ENCODE results near the gene B3GNT8. TPM values are rescaled to one million over a fixed set of nuclear protein-coding genes. Genes with fewer than 3 reads are reported as not detected.

The B3GNT8 gene
- total and polyA plus RNA-seq, 2 of the 8 experiments (the other 6 are each of a cell fraction or from before 2014, with no cell fraction given), result 0.67 to 0.86 TPM

DNA sequence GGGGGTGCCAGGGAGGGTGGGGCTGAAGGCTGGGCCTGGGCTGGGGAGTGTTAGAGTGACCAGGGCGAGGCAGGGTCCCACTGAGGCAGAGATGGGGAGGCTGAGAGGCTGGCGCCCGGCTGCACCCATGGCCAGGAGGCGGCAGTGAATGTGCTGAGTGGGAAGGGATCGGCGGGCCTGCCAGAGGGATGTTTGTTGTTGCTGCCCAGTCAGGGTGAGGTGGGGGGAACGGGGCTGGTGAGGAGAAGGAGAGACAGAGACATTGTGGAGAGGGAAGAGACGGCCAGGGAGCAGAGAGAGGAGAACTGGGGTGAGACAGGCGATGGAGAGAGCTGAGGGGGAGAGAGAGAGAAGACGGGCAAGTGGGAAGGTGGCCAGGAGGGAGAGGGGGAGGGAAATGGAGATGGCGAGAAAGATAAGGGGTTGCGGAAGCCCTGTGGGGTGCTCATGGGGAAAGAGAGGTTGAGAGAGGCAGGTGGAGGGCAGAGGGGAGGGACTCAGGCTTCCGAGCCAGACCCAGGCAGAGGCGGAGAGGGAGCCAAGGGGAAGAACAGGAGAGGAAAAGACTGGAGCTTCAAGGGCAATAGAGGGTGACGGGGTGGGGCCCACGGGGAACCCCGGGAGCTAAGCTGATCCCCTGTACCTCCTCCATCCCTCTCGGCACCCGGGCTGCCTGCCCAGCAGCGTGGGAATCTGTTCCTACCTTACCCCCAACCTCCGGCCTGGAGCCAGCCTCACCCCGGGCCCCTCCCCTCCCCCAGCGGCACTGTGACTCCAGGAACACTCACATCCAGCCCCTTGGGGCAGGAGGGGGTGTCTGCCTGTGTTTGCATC is 690 bp upstream of the B3GNT8 start:
- H3K4ac ChIP-seq (replicated peaks; ENCODE audit: insufficient read length, low read depth, low read length), result peak overlapping the region; percentile 9

More for the DNA sequence above, 690 bp upstream of the B3GNT8 start:
- Histone ChIP-seq H2BK20ac (ENCODE audit: low read length) (no peak overlapping the region), H4K20me1 (replicated peaks in 1 of 2; ENCODE audit: control insufficient read depth in 1 of 2, insufficient read depth in 2 of 2, low read length in 2 of 2) (peaks cover 0 to 14% of the 10 kb centered on the region in 2 experiments), H3K9ac (replicated peaks in 1 of 4; ENCODE audit: extremely low read depth in 1 of 4, low read depth in 3 of 4, low read length in 3 of 4) (peak overlapping the region in 3 of 4 experiments; percentile 20 to 58 (median 51); a peak in 2 of 7 replicates), H4K91ac (replicated peaks; ENCODE audit: insufficient read length, low read length) (peak overlapping the region; percentile 47), H3K79me1 (ENCODE audit: low read depth, low read length) (no peaks in the 10 kb centered on the region), H4K8ac (ENCODE audit: extremely low read depth, insufficient read depth, low read length) (peak overlapping the region; percentile 57; the same call in 1 of the 2 replicates), H3K27ac (ENCODE audit: low read depth, low read length) (0 out of 2 replicates have a peak overlapping the region, but pooled peaks have one; percentile 18), H3K27me3 (replicated peaks in 1 of 4; ENCODE audit: control insufficient read depth in 3 of 4, extremely low read depth in 1 of 4, insufficient read depth in 3 of 4, low read length in 3 of 4) (no peaks in the 10 kb centered on the region), H3K36me3 (ENCODE audit: control insufficient read depth in 2 of 4, insufficient read depth in 4 of 4, low read length in 3 of 4) (peaks cover 8 to 16% (median 14%) of the 10 kb centered on the region in 4 experiments; a peak in 6 of 8 replicates), H2BK12ac (ENCODE audit: low read depth, low read length) (peak overlapping the region; percentile 68; the same call in 1 of the 2 replicates), H2AFZ (ENCODE audit: low read length) (no peak overlapping the region), H3K14ac (ENCODE audit: insufficient read length) (no peak overlapping the region), H3K4me3 (ENCODE audit: extremely low read depth in 1 of 4, insufficient read depth in 2 of 4, low read depth in 3 of 4, low read length in 4 of 4) (peak overlapping the region; percentile 35 to 77 (median 54); a peak in 7 of 8 replicates), H2BK120ac (replicated peaks; ENCODE audit: low read depth, low read length) (no peak overlapping the region), H3K18ac (ENCODE audit: extremely low read depth, low read length) (peak overlapping the region; percentile 32; the same call in 1 of the 2 replicates), H3K23me2 (ENCODE audit: low read depth, low read length) (peaks cover 13% of the 10 kb centered on the region), H3K56ac (replicated peaks; ENCODE audit: insufficient read length, low read depth, low read length) (no peak overlapping the region), H2BK15ac (ENCODE audit: low read length) (peak overlapping the region; percentile 81; the same call in 1 of the 2 replicates), H3K4me1 (replicated peaks in 1 of 4; ENCODE audit: control insufficient read depth in 3 of 4, insufficient read depth in 4 of 4, low read length in 3 of 4) (peaks cover 0 to 18% (median 4%) of the 10 kb centered on the region in 4 experiments; a peak in 5 of 7 replicates), H3K23ac (ENCODE audit: insufficient read length) (no peak overlapping the region), H3K4me2 (ENCODE audit: insufficient read depth in 1 of 2, low read depth in 2 of 2, low read length in 2 of 2) (peak overlapping the region; percentile 84 to 96), H4K5ac (ENCODE audit: insufficient read length, low read depth, low read length) (peak overlapping the region; percentile 1), H3K79me2 (ENCODE audit: control insufficient read depth in 1 of 2, insufficient read depth in 2 of 2, low read length in 2 of 2) (no peaks in the 10 kb centered on the region), H2AK5ac (ENCODE audit: low read depth, low read length) (no peak overlapping the region), H3K9me3 (ENCODE audit: insufficient read depth in 2 of 2, low read depth in 1 of 2, low read length in 1 of 2) (no peaks in the 10 kb centered on the region), H2BK5ac (ENCODE audit: low read depth, low read length) (peak overlapping the region; percentile 56)
- no peak for FAIRE-seq
- ChIA-PET CTCF (ENCODE audit: partially characterized antibody) (interaction anchor here (1.0 to 3.8 kb wide), 6 partner anchors 12 to 143 kb away, joined by 3 to 34 read pairs (median 6); partner anchors contain the start of gene DMAC2), POLR2A (ENCODE audit: partially characterized antibody) (interaction anchor here (0.6 to 5.1 kb wide), 15 partner anchors 10 to 714 kb away, joined by 3 to 87 read pairs (median 4); partner anchors contain the start of genes B9D2, BCKDHA, DMAC2 and RPS19)
- TF ChIP-seq SIN3A (conservative IDR thresholded peaks at IDR 0.05 in 1 of 2, IDR thresholded peaks at IDR 0.05 in 1 of 2; ENCODE audit: low read depth in 1 of 2, low read length in 2 of 2), result 0 out of 4 replicates have a peak, but pooled peaks of 1 of the 2 experiments have one; percentile 31
- peak; percentile 33 for TF ChIP-seq KDM4A (IDR thresholded peaks at IDR 0.05; ENCODE audit: low read depth, low read length, severe bottlenecking)
- TF ChIP-seq GTF2F1 (IDR thresholded peaks at IDR 0.05; ENCODE audit: borderline replicate concordance, low read depth, low read length), result no peak
- TF ChIP-seq SP1 (IDR thresholded peaks at IDR 0.05; ENCODE audit: low read depth, low read length), result no peak
- TF ChIP-seq POLR2AphosphoS5 (IDR thresholded peaks at IDR 0.05; ENCODE audit: low read depth, low read length), result 0 out of 2 replicates have a peak, but pooled peaks have one; percentile 5
- TF ChIP-seq POLR2A (IDR thresholded peaks at IDR 0.05; ENCODE audit: control extremely low read depth in 1 of 2, low read depth in 2 of 2, low read length in 2 of 2), result peak in 1 of 2 experiments; percentile 24; a peak in 1 of 3 replicates
- peak in 1 of 2 experiments; percentile 68 for DNase-seq (ENCODE audit: low read depth in 1 of 2, low spot score in 2 of 2)
- 12% methylated on average over 11 of the region's 23 CpGs; no CpG with 5 or more reads in 1 of the 2 experiments for WGBS, 2 experiments (ENCODE audit: extremely low coverage in 1 of 2, insufficient coverage in 1 of 2, insufficient read length in 1 of 2, insufficient replicate concordance in 2 of 2, low coverage in 1 of 2, low lambda C conversion rate in 2 of 2, missing lambda C conversion rate in 1 of 2)

All from H1 (cell line).